ENCODE data around the gene PEX16. TPM values are rescaled to one million over a fixed set of nuclear protein-coding genes. Genes with fewer than 3 reads are reported as not detected.

PEX16 gene
- polyA plus RNA-seq, 3 donors, result 21.5 to 26.0 (median 24.0) TPM

DNA sequence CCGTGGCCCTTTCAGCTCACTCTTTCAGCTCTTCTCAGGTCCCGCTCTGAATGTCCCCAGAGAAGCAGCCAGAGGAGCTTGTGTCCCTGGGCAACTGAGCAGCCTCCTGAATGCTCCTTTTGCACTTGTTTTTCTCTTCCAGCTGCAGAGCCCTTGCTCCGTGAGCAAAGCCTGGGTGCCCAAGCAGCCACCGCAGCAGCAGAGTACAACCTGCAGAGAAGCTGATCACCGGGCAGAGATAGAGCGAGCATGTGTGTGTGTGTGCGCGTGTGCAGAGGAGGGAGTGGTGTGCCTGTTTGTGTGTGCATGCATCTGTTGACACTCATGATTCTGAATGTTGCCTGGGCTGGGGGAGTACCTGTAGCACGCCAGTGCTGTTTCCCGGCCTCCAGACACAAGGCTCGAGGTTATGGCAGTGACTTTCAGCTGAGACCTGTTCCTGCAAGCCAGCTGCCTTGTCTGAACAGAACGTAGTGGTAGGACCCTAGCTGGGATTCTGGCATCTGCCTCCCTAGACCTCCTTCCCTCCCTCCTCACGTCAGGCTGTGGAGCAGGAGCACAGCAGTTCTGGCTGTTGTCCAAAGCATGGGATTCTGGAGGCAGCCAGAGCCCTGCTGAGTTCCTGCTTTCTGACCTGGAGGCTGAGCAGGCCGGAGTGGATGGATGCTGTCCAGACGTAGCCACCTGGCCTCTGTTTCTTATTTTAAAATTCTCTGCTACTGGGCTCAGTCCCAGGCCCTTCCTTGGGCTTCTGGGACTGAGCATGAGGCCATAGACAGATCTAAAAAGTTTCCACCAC, 36.7 kb downstream of the PEX16 start:
- no peak for DNase-seq

DNA sequence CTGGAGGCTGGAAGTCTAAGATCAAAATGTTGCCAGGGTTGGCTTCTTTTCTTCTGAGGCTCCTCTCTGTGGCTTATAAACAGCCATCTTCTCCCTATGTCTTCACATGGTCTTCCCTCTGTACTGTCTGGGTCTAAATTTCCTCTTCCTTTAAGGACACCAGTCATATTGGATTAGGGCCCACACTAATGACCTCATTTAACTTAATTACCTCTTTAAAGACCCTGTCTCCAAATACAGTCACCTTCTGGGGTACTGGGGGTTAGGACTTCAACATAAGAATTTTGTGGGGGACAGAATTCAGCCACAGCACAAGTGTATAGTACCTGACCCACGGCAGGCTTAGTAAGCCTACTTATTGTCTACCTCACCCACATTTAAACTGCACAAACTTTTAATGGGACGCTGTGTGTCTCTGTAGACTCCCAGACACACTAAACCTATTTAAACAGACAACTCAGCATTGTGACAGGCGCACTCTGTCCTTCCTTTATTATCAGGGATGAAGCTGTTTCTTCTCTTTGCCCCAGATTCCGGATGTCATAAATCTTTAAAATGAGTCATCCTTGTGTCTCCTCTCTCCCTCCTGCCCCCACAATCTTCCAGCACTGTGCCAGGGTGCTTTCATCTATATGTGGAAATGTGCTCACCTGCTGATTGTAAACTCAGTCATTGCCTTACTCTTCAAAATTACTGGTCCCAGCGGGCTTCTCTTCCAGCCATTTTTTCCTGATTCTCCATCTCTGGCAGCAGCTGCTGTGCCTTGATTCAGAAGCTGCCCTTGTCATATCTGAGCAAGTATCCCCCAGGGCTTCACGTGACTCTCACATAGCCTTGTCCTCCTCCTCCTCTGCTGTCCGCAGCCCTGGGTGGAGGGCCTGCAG, 37.6 kb downstream of the PEX16 start:
- no peak for DNase-seq

DNA sequence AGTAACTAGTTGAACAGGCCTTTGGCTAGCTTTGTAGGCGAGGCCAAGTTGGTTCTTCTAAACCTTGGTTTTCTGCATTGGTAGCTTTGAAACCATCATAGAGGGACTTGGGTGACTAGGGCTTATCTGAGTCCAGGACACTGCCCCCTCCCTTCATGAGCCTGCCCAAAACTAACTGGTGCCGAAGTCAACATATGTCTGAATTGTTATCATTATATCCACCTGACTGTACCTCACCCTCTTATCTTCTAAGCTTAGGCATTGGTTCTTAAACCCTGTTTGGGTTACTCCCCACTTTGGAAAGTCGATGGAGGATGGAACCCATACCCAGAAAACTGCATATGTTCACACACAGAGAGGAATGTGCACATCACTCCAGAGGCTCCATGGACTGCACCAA, 39.8 kb downstream of the PEX16 start:
- DNase-seq, result no peak

DNA sequence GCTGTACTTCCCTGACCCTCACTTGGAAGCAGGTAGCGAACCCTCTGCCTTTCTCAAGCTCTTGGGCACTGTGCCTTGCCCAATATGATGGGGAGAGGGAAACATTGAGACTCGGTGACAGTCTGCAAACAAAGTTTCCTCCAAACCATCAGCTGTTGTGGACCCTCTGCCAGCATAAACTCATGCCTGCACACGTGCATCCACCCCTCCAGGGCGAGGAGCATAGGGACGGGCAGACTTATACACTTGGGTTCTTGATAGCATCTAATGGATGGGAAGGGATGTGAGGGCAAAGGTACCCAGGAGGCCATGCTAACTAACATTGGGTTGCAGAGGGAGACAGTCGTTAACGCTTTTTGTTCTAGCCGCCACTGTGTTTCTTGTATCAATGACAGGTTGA, 40.5 kb downstream of the PEX16 start:
- DNase-seq, result no peak

DNA sequence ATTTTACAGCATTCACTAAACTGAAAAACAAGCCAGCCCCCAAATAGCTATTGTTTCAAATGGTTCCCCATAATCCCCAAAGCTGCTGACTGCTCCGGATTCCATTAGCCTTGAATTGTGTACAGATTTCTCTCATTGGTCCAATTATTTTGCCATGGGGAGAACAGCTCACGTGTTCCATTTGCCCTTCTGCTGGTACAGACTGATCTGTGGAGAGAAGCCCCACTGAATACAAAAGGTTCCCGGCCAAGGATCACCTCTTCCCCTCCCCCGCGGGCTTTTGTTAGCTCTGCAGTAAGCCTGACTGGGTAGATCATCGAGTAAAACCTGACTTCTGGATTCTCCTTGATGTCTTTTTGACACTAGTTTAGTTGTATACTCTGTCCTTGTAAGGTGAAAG, 41.3 kb downstream of the PEX16 start:
- no peak for DNase-seq

DNA sequence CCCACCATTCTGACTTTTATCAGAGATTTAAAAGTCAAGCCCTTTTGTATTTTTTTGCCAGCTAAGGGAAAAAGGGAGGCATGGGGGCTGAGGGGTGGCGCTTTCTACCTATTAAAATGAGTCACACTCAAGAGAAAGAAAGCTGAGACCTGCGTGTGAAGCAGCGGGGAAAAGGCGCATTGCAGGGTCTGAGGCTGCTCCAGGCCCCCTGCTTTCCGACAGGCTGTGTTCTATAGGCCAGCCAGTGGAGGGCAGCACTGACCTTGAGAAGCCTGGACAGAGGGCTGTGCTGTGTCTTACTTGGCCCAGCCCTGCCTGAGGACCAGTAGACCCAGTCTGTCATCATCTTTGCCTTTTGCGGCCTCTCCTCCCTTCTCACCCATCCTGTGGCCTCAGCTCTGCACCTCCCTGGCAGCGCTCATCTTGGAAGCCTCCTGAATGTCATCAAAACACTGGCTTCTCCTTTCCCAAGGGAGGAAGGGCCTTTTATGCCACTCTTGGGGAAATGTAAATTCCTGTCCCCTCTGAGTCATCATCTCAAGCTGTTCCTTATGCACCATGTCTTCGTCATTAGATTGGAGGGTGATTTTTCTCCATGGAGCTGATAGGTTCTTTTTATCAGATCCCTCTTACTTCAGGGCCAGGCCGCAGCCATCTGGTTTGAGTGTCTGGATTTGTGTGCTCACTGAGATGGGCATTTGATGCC, 44.9 kb downstream of the PEX16 start:
- peak; percentile 52 for DNase-seq

DNA sequence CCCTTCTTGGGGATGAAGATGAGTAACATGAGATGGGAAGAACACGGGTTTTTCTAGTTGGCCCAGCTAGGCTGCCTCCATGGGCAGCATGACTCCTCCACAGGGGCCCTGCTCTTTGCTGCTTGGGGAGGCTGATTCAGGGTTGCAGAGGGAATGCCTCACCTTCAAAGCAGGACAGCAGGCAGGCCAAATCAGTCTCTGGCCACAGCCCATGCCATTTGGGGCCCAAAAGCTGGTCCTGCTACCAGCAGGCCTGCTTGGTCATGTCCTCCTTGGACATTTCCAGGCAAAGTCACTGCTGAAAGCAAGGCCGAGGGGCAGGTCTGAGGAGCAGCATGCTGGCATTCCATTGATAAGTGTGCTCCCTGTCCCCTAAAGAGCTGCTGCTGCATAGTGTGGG, 46.0 kb downstream of the PEX16 start:
- DNase-seq, result no peak

DNA sequence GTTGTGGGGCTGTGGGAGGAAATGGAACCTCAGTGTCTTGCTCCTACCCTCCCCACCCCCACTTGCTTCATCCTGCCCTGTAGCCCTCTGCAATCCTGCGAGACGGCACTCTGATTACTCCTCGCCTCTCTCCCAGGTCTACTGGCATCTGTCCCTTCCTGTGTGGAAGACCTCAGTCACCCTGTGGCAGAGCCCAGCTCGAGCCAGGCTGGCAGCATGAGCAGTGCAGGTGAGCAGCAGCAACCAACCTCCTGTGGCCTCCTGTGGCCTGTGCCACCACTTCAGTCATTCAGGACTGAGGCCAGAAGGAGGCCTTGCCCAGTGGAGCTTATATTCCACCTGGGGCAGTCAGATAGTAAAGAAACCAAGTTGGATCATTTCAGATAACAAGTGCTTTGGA, 47.0 kb downstream of the PEX16 start:
- no peak for DNase-seq

DNA sequence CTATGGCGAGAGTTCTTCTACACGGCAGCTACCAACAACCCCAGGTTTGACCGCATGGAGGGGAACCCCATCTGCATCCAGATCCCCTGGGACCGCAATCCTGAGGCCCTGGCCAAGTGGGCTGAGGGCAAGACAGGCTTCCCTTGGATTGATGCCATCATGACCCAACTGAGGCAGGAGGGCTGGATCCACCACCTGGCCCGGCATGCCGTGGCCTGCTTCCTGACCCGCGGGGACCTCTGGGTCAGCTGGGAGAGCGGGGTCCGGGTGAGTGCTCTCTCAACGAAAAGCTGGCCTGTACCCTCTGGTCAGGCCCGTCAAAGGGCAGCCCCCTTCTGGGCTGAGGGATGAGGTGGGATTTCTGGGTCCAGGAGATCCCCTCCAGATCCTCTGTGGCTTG, 48.1 kb downstream of the PEX16 start:
- DNase-seq, result no peak

DNA sequence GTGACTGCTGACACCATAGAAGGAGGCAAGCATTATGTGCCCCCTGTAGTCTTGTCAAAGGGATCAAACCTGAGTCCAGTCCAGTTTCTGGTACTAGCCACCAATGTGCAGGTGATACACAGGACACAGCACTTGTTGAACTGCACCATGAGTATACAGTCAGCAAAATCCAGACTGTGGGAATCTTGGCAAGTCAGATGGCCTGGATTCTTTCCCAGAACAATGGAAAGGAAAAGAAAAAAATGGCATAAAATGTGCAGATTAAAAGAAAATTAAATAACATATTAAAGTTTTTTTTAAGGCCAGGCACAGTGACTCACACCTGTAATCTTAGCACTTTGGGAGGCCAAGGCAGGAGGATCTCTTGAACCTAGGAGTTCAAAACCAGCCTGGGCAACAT, 53.6 kb downstream of the PEX16 start:
- DNase-seq, result no peak

DNA sequence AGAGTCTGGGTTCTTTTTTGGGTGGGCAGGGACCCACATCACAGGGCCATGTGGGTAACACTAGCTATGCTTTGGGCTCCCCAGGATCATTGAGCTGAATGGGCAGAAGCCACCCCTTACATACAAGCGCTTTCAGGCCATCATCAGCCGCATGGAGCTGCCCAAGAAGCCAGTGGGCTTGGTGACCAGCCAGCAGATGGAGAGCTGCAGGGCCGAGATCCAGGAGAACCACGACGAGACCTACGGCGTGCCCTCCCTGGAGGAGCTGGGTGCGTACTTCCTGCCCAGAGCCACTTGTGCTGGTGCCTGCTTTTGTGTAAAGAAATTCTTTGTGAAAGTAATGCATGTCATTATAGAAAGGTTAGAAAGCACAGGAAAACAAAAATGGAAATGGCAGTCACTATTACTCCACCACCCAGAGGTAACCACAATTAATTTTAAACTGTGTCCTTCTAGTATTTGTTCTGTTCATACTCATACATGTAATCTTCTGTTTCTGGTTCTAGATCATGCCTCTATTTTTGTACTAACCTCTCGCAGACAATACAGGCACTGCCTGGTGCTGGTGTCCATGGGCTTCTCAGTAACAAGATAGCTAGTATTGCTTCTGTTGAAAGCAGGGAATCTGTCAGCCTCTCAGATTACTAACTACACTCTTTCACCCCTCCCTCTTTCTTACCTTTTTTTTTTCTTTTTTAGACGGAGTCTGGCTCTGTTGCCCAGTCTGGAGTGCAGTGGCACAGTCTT, 56.7 kb downstream of the PEX16 start:
- DNase-seq, result no peak

DNA sequence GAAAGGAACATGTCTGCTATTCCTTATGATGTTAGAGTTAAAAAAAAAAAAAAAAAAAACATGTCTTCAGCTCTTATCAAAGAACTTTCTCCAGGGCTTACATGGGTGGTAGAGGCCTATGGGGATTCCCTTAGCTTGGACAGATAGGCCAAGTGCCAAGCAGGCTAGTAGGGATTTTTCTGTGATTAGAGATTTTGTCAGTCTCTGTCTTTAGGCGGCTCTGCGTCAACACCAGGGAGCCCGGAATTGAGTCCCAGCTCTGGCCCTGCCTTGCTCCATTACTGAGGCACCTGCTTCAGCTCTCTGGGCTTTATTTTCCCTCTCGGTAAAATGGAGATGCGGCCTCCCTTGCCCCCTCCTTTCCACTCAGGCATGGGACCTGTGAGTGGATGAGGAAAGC, 57.3 kb downstream of the PEX16 start:
- no peak for DNase-seq

Other genes starting within 250 kb of the PEX16 start
- 10 to 100 TPM in 1 of 3 donors, 1 to 10 TPM in 2; 8.1 to 10.2 (median 8.9) TPM for gene SLC35C1, start 112.7 kb downstream of the PEX16 start, polyA plus RNA-seq (ENCODE audit: insufficient read length in 3 of 3)
- gene CRY2, start 70.4 kb downstream of the PEX16 start, polyA plus RNA-seq (ENCODE audit: insufficient read length in 3 of 3), result 10 to 100 TPM; 26.5 to 33.1 (median 32.4) TPM
- gene MAPK8IP1, start 32.2 kb downstream of the PEX16 start, polyA plus RNA-seq (ENCODE audit: insufficient read length in 3 of 3), result 10 to 100 TPM in 2 of 3 donors, 1 to 10 TPM in 1; 9.6 to 13.8 (median 13.7) TPM
- gene FREY1, start 10.6 kb downstream of the PEX16 start, polyA plus RNA-seq (ENCODE audit: insufficient read length in 3 of 3), result under 1 TPM; 0.41 to 0.77 (median 0.59) TPM
- 10 to 100 TPM; 23.2 to 29.5 (median 27.2) TPM for gene LARGE2, start 4.8 kb upstream of the PEX16 start, polyA plus RNA-seq (ENCODE audit: insufficient read length in 3 of 3)
- 10 to 100 TPM; 46.6 to 58.0 (median 56.1) TPM for gene PHF21A, start 203.6 kb upstream of the PEX16 start, polyA plus RNA-seq (ENCODE audit: insufficient read length in 3 of 3)

Data from renal pelvis (tissue), 4 donors.